GM10847 (cell line): ENCODE measurements around the gene PCDHGB2.

ENCODE experiments used
- POLR2A ChIP-seq: IDR thresholded peaks from 2 replicates; pipeline ENCODE4 v1.6.1; 2011; ENCODE audit not compliant: insufficient read length; ENCODE audit errors: extremely low read depth

The PCDHGB2 gene

DNA sequence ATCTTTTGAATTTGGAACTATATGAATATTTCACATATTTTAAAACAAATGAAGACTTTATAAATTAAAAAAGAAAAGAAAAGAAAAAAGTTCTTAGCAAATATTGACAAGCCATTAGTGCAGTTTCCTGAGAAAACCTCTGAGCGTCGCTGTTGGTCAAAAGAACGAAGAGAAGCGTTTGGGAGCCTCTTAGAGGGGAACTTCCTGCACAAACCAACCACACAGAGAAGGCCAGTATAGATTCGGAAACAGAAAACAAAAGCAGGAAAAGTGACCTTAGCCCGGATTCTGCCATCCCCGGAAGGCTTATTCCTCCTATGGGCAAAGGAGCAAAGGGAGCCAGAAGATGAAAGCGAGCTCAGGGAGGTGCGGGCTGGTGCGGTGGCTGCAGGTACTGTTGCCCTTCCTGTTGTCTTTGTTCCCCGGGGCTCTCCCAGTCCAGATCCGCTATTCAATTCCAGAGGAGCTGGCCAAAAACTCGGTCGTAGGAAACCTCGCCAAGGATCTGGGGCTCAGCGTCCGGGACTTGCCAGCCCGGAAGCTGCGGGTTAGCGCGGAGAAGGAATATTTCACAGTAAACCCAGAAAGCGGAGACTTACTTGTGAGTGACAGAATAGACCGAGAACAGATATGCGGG is at the start of gene PCDHGB2:
Gene PCDHGB2, plus strand, starts transcription at position 205 of the 637 bp plus-strand sequence. Its CDS starts 142 bp downstream, at position 347.
- no peak for TF ChIP-seq POLR2A

DNA sequence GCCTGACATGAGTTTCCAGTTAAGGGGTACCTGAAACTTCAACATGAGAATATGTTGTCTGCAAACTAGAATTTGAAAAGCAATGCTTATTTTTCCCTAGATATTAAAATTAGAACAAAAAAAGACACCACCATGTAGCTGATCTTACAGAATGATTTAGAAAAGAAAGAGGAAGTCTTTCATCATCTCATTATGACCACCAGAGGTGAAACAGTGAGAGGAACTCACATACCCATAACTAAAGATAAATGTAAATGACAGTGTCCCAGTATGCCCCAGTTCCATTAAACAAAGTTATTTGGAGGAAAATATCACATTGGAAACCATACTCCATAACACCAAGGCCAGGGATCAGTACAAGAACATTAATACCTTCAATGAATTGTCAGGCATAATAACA is 46.1 kb upstream of the PCDHGB2 start:
- no peak for TF ChIP-seq POLR2A

DNA sequence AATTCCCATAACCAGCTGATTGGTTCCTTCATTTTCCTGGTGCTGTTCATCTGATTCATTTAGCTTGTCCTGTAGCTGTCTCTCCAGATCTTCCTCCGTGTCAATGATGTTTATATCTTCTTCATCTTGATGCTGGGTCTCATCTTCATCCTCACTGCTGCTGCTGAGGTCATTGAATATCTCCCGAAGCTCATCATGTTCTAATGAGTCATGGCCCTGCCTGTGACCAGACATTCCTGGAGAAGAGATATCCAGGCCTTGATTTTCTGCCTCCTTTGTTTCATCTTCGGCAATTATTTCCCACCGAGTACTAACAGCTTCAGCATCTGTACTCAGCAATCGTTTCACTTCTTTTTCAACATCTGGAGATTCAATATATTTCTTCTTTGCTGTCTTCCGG is 40.6 kb upstream of the PCDHGB2 start:
- TF ChIP-seq POLR2A, result no peak

- no peak for TF ChIP-seq POLR2A
Observed at GRCh38 chr5:141319699-141320098, 40.1 kb upstream of the PCDHGB2 start.

- peak; percentile 95 for TF ChIP-seq POLR2A
Observed at GRCh38 chr5:141320225-141321169, 39.3 kb upstream of the PCDHGB2 start, which contains the start of gene TAF7. TSS of gene TAF7 (minus strand) at chr5:141320784. CDS start at chr5:141320044, 740 bp downstream.

- TF ChIP-seq POLR2A, result no peak
Observed at GRCh38 chr5:141322261-141322660, 37.5 kb upstream of the PCDHGB2 start.

DNA sequence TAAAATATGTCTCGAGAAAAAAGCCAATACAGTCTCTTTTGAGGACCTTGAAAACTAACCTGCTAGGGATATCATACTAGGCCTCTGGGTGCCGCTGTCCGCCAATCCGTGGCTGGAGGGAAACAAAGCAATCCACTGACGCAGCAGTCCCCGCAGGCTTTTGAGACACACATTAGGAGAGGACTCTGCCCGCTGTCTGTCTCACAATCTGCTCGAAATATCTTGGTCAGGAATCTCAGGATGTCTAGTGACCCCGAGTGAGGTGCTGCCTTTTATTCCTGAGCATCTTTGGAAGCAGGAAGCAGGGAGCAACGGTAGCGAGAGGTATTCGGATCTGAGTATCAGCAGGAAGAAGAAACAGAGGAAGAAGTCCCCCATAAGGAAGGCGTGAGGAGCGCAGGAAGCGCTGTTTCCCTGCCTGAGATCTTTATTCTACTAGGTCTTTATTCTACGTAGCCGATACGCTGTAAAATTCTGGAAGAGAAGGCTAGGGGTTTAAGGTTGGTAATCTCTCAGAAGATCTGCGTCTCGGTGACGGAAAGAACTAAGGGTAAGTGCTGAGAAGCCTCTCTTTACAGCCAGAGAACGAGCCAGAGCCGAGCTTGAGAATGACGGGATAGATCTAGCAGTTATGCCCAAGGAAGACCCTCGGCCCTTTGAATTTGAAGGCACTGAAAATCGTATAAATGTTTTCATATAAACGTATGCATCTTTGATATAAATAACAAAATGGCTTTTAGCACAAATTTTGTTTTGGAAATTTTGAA is 33.5 kb upstream of the PCDHGB2 start:
- no peak for TF ChIP-seq POLR2A

DNA sequence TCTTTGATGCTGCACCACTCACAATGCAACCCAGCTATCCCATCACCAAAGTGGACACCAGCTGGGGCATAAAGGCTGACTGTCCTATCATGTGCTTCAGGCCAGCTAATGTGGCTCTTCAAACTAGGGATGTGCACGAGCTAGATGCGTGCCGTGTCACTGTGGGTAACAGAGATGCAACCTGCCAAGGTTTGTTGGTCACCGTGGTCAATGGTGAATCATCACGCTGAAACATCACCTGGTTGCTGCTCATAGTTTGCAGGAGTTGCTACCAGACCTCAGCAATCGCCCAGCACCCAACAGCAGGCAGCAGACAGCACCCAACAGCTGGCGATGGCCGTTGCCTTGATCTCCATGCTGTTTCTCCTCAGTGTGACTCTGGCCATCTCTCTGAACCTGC is 31.6 kb upstream of the PCDHGB2 start:
- TF ChIP-seq POLR2A, result no peak

DNA sequence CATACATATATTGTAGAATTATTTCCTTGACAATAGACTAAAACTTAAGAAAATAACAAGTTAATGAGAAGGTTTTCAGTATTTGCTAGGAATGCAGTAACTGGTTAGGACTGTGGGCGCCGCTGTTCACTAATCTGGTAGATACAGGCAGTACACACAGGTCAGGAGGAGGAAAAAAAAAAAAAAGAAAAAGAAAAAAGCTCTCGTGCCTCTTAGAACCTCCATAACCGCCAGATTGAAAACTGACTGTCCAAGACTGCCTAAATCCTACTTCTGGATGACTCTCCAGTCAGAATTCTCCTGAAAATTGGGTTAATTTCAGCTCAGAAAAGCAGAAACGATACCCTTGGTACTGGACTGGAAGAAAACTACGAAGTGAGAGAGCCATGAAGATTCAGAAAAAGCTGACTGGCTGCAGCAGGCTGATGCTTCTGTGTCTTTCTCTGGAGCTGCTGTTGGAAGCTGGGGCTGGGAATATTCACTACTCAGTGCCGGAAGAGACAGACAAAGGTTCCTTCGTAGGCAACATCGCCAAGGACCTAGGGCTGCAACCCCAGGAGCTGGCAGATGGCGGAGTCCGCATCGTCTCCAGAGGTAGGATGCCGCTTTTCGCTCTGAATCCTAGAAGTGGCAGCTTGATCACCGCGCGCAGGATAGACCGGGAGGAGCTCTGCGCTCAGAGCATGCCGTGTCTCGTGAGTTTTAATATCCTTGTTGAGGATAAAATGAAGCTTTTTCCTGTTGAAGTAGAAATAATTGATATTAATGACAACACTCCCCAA is 29.3 kb upstream of the PCDHGB2 start, which contains the start of gene PCDHGA1:
Gene PCDHGA1, plus strand, starts transcription at position 216 of the 782 bp plus-strand sequence.
- no peak for TF ChIP-seq POLR2A

DNA sequence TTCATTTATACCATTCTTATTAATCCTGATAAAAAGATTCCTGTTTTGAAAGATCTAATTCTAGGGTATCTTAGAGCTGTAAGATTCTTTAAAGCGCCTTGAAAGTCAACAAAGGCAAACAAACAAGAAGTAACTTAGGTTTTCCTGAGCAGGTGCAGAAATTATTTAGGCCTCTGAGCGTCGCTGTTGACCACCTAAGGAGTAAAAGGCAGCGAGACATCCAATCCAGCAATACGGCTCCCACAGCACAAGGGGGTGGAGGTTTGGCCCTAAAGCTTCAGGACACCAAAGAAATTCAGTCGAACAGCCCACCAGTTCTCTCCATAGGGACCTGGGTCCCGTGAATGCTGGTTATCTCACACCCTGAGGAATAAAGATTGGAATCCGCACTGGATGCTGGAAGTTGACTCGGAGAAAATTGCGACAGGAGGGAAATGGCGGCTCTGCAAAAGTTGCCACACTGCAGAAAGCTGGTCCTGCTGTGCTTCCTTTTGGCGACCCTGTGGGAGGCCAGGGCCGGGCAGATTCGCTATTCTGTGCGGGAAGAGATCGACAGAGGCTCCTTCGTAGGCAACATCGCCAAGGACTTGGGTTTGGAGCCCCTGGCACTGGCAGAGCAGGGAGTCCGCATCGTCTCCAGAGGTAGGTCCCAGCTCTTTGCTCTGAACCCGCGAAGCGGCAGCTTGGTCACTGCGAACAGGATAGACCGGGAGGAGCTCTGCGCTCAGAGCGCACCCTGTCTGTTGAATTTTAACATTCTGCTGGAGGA is 21.1 kb upstream of the PCDHGB2 start, which contains the start of gene PCDHGA2:
Gene PCDHGA2, plus strand, starts transcription at position 223 of the 769 bp plus-strand sequence.
- no peak for TF ChIP-seq POLR2A

GRCh38 chr5:141342773-141343172 is 17.0 kb upstream of the PCDHGB2 start:
- no peak for TF ChIP-seq POLR2A

GRCh38 chr5:141343242-141343952 is 16.4 kb upstream of the PCDHGB2 start, which contains the start of gene PCDHGA3:
TSS of gene PCDHGA3 (plus strand) at chr5:141343829. CDS start at chr5:141344034, 205 bp downstream.
- no peak for TF ChIP-seq POLR2A

DNA sequence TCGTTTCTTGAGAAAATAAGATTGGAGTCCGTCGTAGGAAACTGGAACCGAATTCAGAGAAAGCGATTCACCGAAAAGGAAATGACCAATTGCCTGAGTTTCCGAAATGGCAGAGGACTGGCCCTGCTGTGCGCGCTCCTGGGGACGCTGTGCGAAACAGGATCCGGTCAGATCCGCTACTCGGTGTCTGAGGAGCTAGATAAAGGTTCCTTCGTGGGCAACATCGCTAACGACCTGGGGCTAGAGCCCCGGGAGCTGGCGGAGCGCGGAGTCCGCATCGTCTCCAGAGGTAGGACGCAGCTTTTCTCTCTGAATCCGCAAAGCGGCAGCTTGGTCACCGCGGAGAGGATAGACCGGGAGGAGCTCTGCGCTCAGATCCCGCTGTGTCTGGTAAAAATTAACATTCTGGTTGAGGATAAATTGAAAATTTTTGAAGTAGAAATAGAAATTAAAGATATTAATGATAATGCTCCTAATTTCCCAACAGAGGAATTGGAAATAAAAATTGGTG is 15.8 kb upstream of the PCDHGB2 start:
- no peak for TF ChIP-seq POLR2A
